H1 (cell line): Measurements from ENCODE around the gene CAPS. TPM values are rescaled to one million over a fixed set of nuclear protein-coding genes. Genes with fewer than 3 reads are reported as not detected.

Experiments
- CTCF ChIA-PET: fragments of 300-600 bp; sonication (Branson Sonifier 250); formaldehyde crosslinking; loops from one replicate; lab custom pipeline; 2021; ENCODE audit not compliant: partially characterized antibody; lab: Charles Lee
- POLR2A ChIA-PET: fragments of 300-600 bp; sonication (Branson Sonifier 250); formaldehyde crosslinking; loops from one replicate; lab custom pipeline; 2021; ENCODE audit warnings: inconsistent platforms; ENCODE audit not compliant: partially characterized antibody; lab: Charles Lee
- DNase-seq, 2 experiments: peaks; one replicate each; pipeline versions ENCODE4 v3.0.0 to v3.0.0-alpha.2; 2010 to 2022; ENCODE audit warnings: low spot score in 2 of 2, low read depth in 1 of 2, mixed read lengths in 1 of 2
- FAIRE-seq: peaks from 2 replicates; lab custom pipeline; 2011; peaks lifted over from hg19 to GRCh38; lab: Jason Lieb, UNC
- H2AFZ ChIP-seq: 2 replicates; pipeline ENCODE4 v1.8.1; 2012; ENCODE audit warnings: low read length, inconsistent platforms
- H2AK5ac ChIP-seq: 2 replicates; pipeline ENCODE4 v1.6.1; 2013; ENCODE audit warnings: low read depth, low read length
- H2BK120ac ChIP-seq: replicated peaks from 2 replicates; pipeline ENCODE3; 2013; ENCODE audit warnings: low read depth, low read length, inconsistent platforms
- H2BK12ac ChIP-seq: 2 replicates; pipeline ENCODE4 v1.6.1; 2013; ENCODE audit warnings: low read depth, low read length
- H2BK15ac ChIP-seq: 2 replicates; pipeline ENCODE4 v1.6.1; 2013; ENCODE audit warnings: low read length
- H2BK20ac ChIP-seq: 2 replicates; pipeline ENCODE4 v1.6.1; 2013; ENCODE audit warnings: low read length
- H2BK5ac ChIP-seq: 2 replicates; pipeline ENCODE4 v1.6.1; 2013; ENCODE audit warnings: low read depth, low read length
- H3K14ac ChIP-seq: 2 replicates; pipeline ENCODE4 v1.6.1; 2013; ENCODE audit warnings: inconsistent platforms; ENCODE audit not compliant: insufficient read length
- H3K18ac ChIP-seq: 2 replicates; pipeline ENCODE4 v1.6.1; 2013; ENCODE audit warnings: low read length; ENCODE audit errors: extremely low read depth
- H3K23ac ChIP-seq: 2 replicates; pipeline ENCODE4 v1.6.1; 2013; ENCODE audit warnings: inconsistent platforms; ENCODE audit not compliant: insufficient read length
- H3K23me2 ChIP-seq: 2 replicates; pipeline ENCODE4 v1.6.1; 2013; ENCODE audit warnings: low read depth, low read length
- H3K27ac ChIP-seq: 2 replicates; pipeline ENCODE4 v1.6.1; 2011; ENCODE audit warnings: low read depth, low read length, inconsistent platforms
- H3K27me3 ChIP-seq, 4 experiments: replicated peaks in 1 of 4; 1 replicate in 1 of 4; 2 replicates in 3 of 4; pipeline versions ENCODE4 v1.6.1 to v1.8.1; 2011 to 2013; ENCODE audit warnings: low read length in 3 of 4, mild to moderate bottlenecking in 3 of 4, inconsistent platforms in 2 of 4, mixed read lengths in 2 of 4, moderate library complexity in 1 of 4; ENCODE audit not compliant: control insufficient read depth in 3 of 4, insufficient read depth in 3 of 4; ENCODE audit errors: extremely low read depth in 1 of 4
- H3K36me3 ChIP-seq, 4 experiments: 2 replicates each; pipeline versions ENCODE4 v1.6.1 to v1.8.1; 2011 to 2013; ENCODE audit warnings: mild to moderate bottlenecking in 4 of 4, low read length in 3 of 4, moderate library complexity in 2 of 4, control low read depth in 1 of 4, inconsistent platforms in 1 of 4; ENCODE audit not compliant: insufficient read depth in 4 of 4, control insufficient read depth in 2 of 4
- H3K4ac ChIP-seq: replicated peaks from 2 replicates; pipeline ENCODE3; 2013; ENCODE audit warnings: low read length, low read depth, mixed read lengths, inconsistent platforms; ENCODE audit not compliant: insufficient read length
- H3K4me1 ChIP-seq, 4 experiments: replicated peaks in 1 of 4; 1 replicate in 1 of 4; 2 replicates in 3 of 4; pipeline versions ENCODE4 v1.6.1 to v1.8.1; 2011 to 2013; ENCODE audit warnings: low read length in 3 of 4, inconsistent platforms in 2 of 4, mixed read lengths in 1 of 4; ENCODE audit not compliant: insufficient read depth in 4 of 4, control insufficient read depth in 3 of 4
- H3K4me2 ChIP-seq, 2 experiments: 2 replicates each; pipeline versions ENCODE4 v1.6.1 to v1.8.1; 2011 to 2013; ENCODE audit warnings: low read depth in 2 of 2, low read length in 2 of 2, control low read depth in 1 of 2, inconsistent platforms in 1 of 2, mild to moderate bottlenecking in 1 of 2; ENCODE audit not compliant: insufficient read depth in 1 of 2
- H3K4me3 ChIP-seq, 4 experiments: fragments of 200-600, 300-600 bp in 1 of 4; sonication (generic), shearing (Covaris generic), sonication (Bioruptor Twin) in 1 of 4; 2 replicates each; pipeline versions ENCODE4 v1.5.1 to v1.8.1; 2011 to 2016; ENCODE audit warnings: low read length in 4 of 4, low read depth in 3 of 4, control low read depth in 2 of 4, inconsistent platforms in 2 of 4, mild to moderate bottlenecking in 2 of 4, mixed read lengths in 1 of 4, moderate library complexity in 1 of 4; ENCODE audit not compliant: insufficient read depth in 2 of 4; ENCODE audit errors: extremely low read depth in 1 of 4
- H3K56ac ChIP-seq: replicated peaks from 2 replicates; pipeline ENCODE3; 2013; ENCODE audit warnings: low read depth, mild to moderate bottlenecking, mixed read lengths, low read length, inconsistent platforms; ENCODE audit not compliant: insufficient read length
- H3K79me1 ChIP-seq: 2 replicates; pipeline ENCODE4 v1.6.1; 2013; ENCODE audit warnings: low read depth, low read length, control low read depth
- H3K79me2 ChIP-seq, 2 experiments: 2 replicates each; pipeline versions ENCODE4 v1.6.1 to v1.8.1; 2012 to 2013; ENCODE audit warnings: low read length in 2 of 2, mild to moderate bottlenecking in 2 of 2, inconsistent platforms in 1 of 2; ENCODE audit not compliant: insufficient read depth in 2 of 2, control insufficient read depth in 1 of 2
- H3K9ac ChIP-seq, 4 experiments: replicated peaks in 1 of 4; 1 replicate in 1 of 4; 2 replicates in 3 of 4; pipeline versions ENCODE4 v1.6.1 to v1.8.1; 2011 to 2013; ENCODE audit warnings: low read depth in 3 of 4, low read length in 3 of 4, control low read depth in 2 of 4, mild to moderate bottlenecking in 2 of 4, moderate library complexity in 2 of 4, inconsistent platforms in 1 of 4; ENCODE audit errors: extremely low read depth in 1 of 4
- H3K9me3 ChIP-seq, 2 experiments: 2 replicates each; pipeline versions ENCODE4 v1.6.1 to v1.8.1; 2012 to 2013; ENCODE audit warnings: mild to moderate bottlenecking in 2 of 2, moderate library complexity in 2 of 2, control low read depth in 1 of 2, inconsistent platforms in 1 of 2, low read depth in 1 of 2, low read length in 1 of 2, mixed read lengths in 1 of 2; ENCODE audit not compliant: insufficient read depth in 2 of 2
- H4K20me1 ChIP-seq, 2 experiments: replicated peaks in 1 of 2; 2 replicates each; pipeline versions ENCODE3 to v1.8.1; 2011 to 2013; ENCODE audit warnings: inconsistent platforms in 2 of 2, low read length in 2 of 2, mild to moderate bottlenecking in 1 of 2; ENCODE audit not compliant: insufficient read depth in 2 of 2, control insufficient read depth in 1 of 2
- H4K5ac ChIP-seq: 2 replicates; pipeline ENCODE4 v1.6.1; 2013; ENCODE audit warnings: low read length, low read depth, mixed read lengths, inconsistent platforms; ENCODE audit not compliant: insufficient read length
- H4K8ac ChIP-seq: 2 replicates; pipeline ENCODE4 v1.8.0; 2013; ENCODE audit warnings: mild to moderate bottlenecking, moderate library complexity, low read length, inconsistent platforms; ENCODE audit not compliant: insufficient read depth; ENCODE audit errors: extremely low read depth
- H4K91ac ChIP-seq: replicated peaks from 2 replicates; pipeline ENCODE3; 2013; ENCODE audit warnings: low read length, mixed read lengths, inconsistent platforms; ENCODE audit not compliant: insufficient read length
- ASH2L ChIP-seq: fragments of 200-600, 300-600 bp; sonication (generic); IDR thresholded peaks from one replicate; pipeline ENCODE4 v1.7.1; 2017; ENCODE audit warnings: low read length
- CHD2 ChIP-seq: IDR thresholded peaks from 2 replicates; pipeline ENCODE4 v1.6.1; 2012; ENCODE audit warnings: low read length, improper control_type of control experiment
- KDM5A ChIP-seq: fragments of 200-600 bp; IDR thresholded peaks from 2 replicates; pipeline ENCODE4 v1.7.1; 2012; ENCODE audit warnings: mild to moderate bottlenecking, low read length, inconsistent platforms, mixed read lengths
- TAF7 ChIP-seq: optimal IDR thresholded peaks from 2 replicates; pipeline ENCODE3; 2011; ENCODE audit warnings: low read depth, mild to moderate bottlenecking, inconsistent platforms, low read length, moderate library complexity, borderline replicate concordance
- WGBS, 2 experiments: shearing (Covaris generic) in 1 of 2; methylation state at CpG; one replicate each; pipeline versions ENCODE4 v1.1.6 to v1.1.7; 2013 to 2015; ENCODE audit warnings: low lambda C conversion rate in 2 of 2, mixed read lengths in 2 of 2, inconsistent platforms in 1 of 2, low coverage in 1 of 2, missing lambda C conversion rate in 1 of 2; ENCODE audit not compliant: insufficient replicate concordance in 2 of 2, insufficient coverage in 1 of 2, insufficient read length in 1 of 2; ENCODE audit errors: extremely low coverage in 1 of 2, missing lambda C conversion rate in 1 of 2; 5-methylcytosine and 5-hydroxymethylcytosine counted together
- polyA plus RNA-seq, 7 experiments: library from polyadenylated mRNA; depleted of rRNA in 3 of 7; stranded (reverse) in 5 of 7; unstranded in 2 of 7; fragments of >200 nt in 5 of 7; fragments of 200-250 nt in 2 of 7; gene quantifications; 1 replicate in 5 of 7; 2 replicates in 1 of 7; 4 replicates in 1 of 7; pipeline versions ENCODE4 v1.2.1 to v1.2.3, GENCODE V29; 2011 to 2013; ENCODE audit warnings: missing spikeins in 2 of 7, mixed read lengths in 2 of 7
- total RNA-seq: library from RNA; stranded (reverse); fragmentation: NEBNext Ultra II Directional; extraction: Animal tissue kit (Norgen Biotek cat#: 25700); gene quantifications from 2 replicates; pipeline ENCODE4 v1.2.1, GENCODE V29; 2021

CAPS gene
- total and polyA plus RNA-seq, 2 of the 8 experiments (the other 6 are each of a cell fraction or from before 2014, with no cell fraction given), result 2.1 to 2.4 TPM

DNA sequence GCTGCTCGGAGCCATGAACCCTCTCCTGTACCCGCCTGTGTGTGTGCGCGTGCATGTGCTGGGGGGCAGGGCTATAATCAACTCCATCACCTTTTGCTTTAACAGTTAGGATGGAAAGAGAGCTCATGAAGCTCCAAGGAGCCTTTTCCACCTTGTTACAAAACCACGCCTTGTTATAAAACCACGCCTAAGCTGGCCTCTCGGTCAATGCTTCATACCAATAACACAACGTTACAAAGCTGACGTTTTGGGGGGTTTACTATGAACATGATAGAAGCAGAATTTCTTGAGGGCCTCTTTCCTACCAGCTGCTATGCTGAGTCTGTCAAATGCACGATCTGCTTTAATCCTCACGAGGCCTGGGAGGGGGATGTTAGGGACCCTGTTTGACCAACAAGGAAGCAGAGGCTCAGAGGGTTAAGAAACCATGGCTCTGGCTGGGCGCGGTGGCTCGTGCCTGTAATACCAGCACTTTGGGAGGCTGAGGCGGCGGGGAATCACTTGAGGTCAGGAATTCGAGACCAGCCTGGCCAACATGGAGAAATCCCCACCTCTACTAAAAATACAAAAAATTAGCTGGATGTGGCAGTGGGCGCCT lies 11.9 kb downstream of the CAPS start:
- no peak overlapping the region for H2BK15ac ChIP-seq
- no peak overlapping the region for H4K8ac ChIP-seq
- H2AK5ac ChIP-seq, result no peak overlapping the region
- WGBS, 2 experiments, result 92% methylated on average over 18 of the region's 18 CpGs; no CpG with 5 or more reads in 1 of the 2 experiments
- no peak overlapping the region for H3K23ac ChIP-seq
- no peaks in the 10 kb centered on the region for H3K4me1 ChIP-seq
- TF ChIP-seq KDM5A (no peak), ASH2L (no peak), TAF7 (no peak), CHD2 (no peak)
- no peak overlapping the region for H3K4ac ChIP-seq
- H3K18ac ChIP-seq, result no peak overlapping the region
- H3K79me2 ChIP-seq, result no peaks in the 10 kb centered on the region
- H4K5ac ChIP-seq, result no peak overlapping the region
- no peak overlapping the region for H2BK12ac ChIP-seq
- no peak overlapping the region for H2BK20ac ChIP-seq
- H4K20me1 ChIP-seq, result peaks cover 4 to 30% of the 10 kb centered on the region in 2 experiments
- H2AFZ ChIP-seq, result no peak overlapping the region
- no peak overlapping the region for H3K27ac ChIP-seq
- no peak for FAIRE-seq
- H2BK120ac ChIP-seq, result no peak overlapping the region
- CTCF ChIA-PET, result interaction anchor here (0.9 kb wide), 1 partner anchor 96 kb away, joined by 3 read pairs; no protein-coding TSS in a partner anchor
- no peak overlapping the region for H3K56ac ChIP-seq
- no peaks in the 10 kb centered on the region for H3K79me1 ChIP-seq
- no peak overlapping the region for H3K4me3 ChIP-seq
- H2BK5ac ChIP-seq, result no peak overlapping the region
- DNase-seq, result no peak
- H3K27me3 ChIP-seq, result no peaks in the 10 kb centered on the region; a peak in 1 of 7 replicates
- H4K91ac ChIP-seq, result no peak overlapping the region
- H3K23me2 ChIP-seq, result no peaks in the 10 kb centered on the region
- POLR2A ChIA-PET, result interaction anchor here (0.8 kb wide), 1 partner anchor 22 kb away, joined by 3 read pairs; the partner anchor contains the start of gene NDUFA11
- H3K9ac ChIP-seq, result no peak overlapping the region
- no peaks in the 10 kb centered on the region for H3K9me3 ChIP-seq
- H3K14ac ChIP-seq, result no peak overlapping the region
- no peak overlapping the region for H3K4me2 ChIP-seq
- H3K36me3 ChIP-seq, result peaks cover 24 to 63% (median 53%) of the 10 kb centered on the region in 4 experiments
